ENCODE results near the gene NEURL1B.

The NEURL1B gene

GRCh38 chr5:172721455-172722326 is 80.6 kb downstream of the NEURL1B start:
- no peak overlapping the region for H3K4me3 ChIP-seq (ENCODE audit: low read length)
- no peaks in the 10 kb centered on the region for H3K9me3 ChIP-seq (ENCODE audit: insufficient read depth, low read depth, low read length)
- no peaks in the 10 kb centered on the region for H3K36me3 ChIP-seq (ENCODE audit: insufficient read depth, low read length)
- H3K4me1 ChIP-seq (ENCODE audit: insufficient read depth, low read length): no peaks in the 10 kb centered on the region
- 82% methylated on average over 17 of the region's 17 CpGs for WGBS
- peaks cover 36% of the 10 kb centered on the region for H3K27me3 ChIP-seq (ENCODE audit: insufficient read depth, low read length)
- H3K27ac ChIP-seq (ENCODE audit: low read depth, low read length): no peak overlapping the region
- H3K9ac ChIP-seq (ENCODE audit: low read depth, low read length): no peak overlapping the region; the same call in 1 of the 2 replicates

GRCh38 chr5:172722327-172722815 is 81.3 kb downstream of the NEURL1B start:
- H3K36me3 ChIP-seq (ENCODE audit: insufficient read depth, low read length): no peaks in the 10 kb centered on the region
- H3K27me3 ChIP-seq (ENCODE audit: insufficient read depth, low read length): peaks cover 31% of the 10 kb centered on the region
- no peaks in the 10 kb centered on the region for H3K4me1 ChIP-seq (ENCODE audit: insufficient read depth, low read length)
- no peak overlapping the region for H3K27ac ChIP-seq (ENCODE audit: low read depth, low read length)
- no peak overlapping the region for H3K9ac ChIP-seq (ENCODE audit: low read depth, low read length)
- WGBS: 68% methylated on average over 12 of the region's 12 CpGs
- no peak overlapping the region for H3K4me3 ChIP-seq (ENCODE audit: low read length)
- H3K9me3 ChIP-seq (ENCODE audit: insufficient read depth, low read depth, low read length): no peaks in the 10 kb centered on the region

- peaks cover 20% of the 10 kb centered on the region for H3K27me3 ChIP-seq (ENCODE audit: insufficient read depth, low read length)
- 91% methylated on average over 1 of the region's 2 CpGs for WGBS
- H3K9me3 ChIP-seq (ENCODE audit: insufficient read depth, low read depth, low read length): no peaks in the 10 kb centered on the region
- H3K4me1 ChIP-seq (ENCODE audit: insufficient read depth, low read length): no peaks in the 10 kb centered on the region
- no peak overlapping the region for H3K9ac ChIP-seq (ENCODE audit: low read depth, low read length)
- H3K27ac ChIP-seq (ENCODE audit: low read depth, low read length): no peak overlapping the region
- H3K36me3 ChIP-seq (ENCODE audit: insufficient read depth, low read length): no peaks in the 10 kb centered on the region
- H3K4me3 ChIP-seq (ENCODE audit: low read length): no peak overlapping the region
Measured at GRCh38 chr5:172723508-172723907, 82.4 kb downstream of the NEURL1B start.

- Histone ChIP-seq H3K4me3 (ENCODE audit: low read length) (no peak overlapping the region), H3K9me3 (ENCODE audit: insufficient read depth, low read depth, low read length) (no peaks in the 10 kb centered on the region), H3K4me1 (ENCODE audit: insufficient read depth, low read length) (no peaks in the 10 kb centered on the region), H3K9ac (ENCODE audit: low read depth, low read length) (no peak overlapping the region), H3K27ac (ENCODE audit: low read depth, low read length) (no peak overlapping the region), H3K27me3 (ENCODE audit: insufficient read depth, low read length) (peaks cover 10% of the 10 kb centered on the region; the same call in 1 of the 2 replicates), H3K36me3 (ENCODE audit: insufficient read depth, low read length) (no peaks in the 10 kb centered on the region)
- 86% methylated on average over 22 of the region's 22 CpGs for WGBS
Measured at GRCh38 chr5:172724242-172725183, 83.5 kb downstream of the NEURL1B start.

- Histone ChIP-seq H3K4me3 (ENCODE audit: low read length) (no peak overlapping the region), H3K4me1 (ENCODE audit: insufficient read depth, low read length) (no peaks in the 10 kb centered on the region), H3K27me3 (ENCODE audit: insufficient read depth, low read length) (peaks cover 4% of the 10 kb centered on the region; the same call in 1 of the 2 replicates), H3K27ac (ENCODE audit: low read depth, low read length) (no peak overlapping the region), H3K9me3 (ENCODE audit: insufficient read depth, low read depth, low read length) (no peaks in the 10 kb centered on the region), H3K36me3 (ENCODE audit: insufficient read depth, low read length) (no peaks in the 10 kb centered on the region), H3K9ac (ENCODE audit: low read depth, low read length) (no peak overlapping the region)
- WGBS: 96% methylated on average over 10 of the region's 10 CpGs
Measured at GRCh38 chr5:172725273-172725672, 84.2 kb downstream of the NEURL1B start.

GRCh38 chr5:172725785-172726184 is 84.7 kb downstream of the NEURL1B start:
- Histone ChIP-seq H3K9ac (ENCODE audit: low read depth, low read length) (no peak overlapping the region), H3K36me3 (ENCODE audit: insufficient read depth, low read length) (no peaks in the 10 kb centered on the region), H3K27ac (ENCODE audit: low read depth, low read length) (no peak overlapping the region), H3K4me1 (ENCODE audit: insufficient read depth, low read length) (no peaks in the 10 kb centered on the region), H3K27me3 (ENCODE audit: insufficient read depth, low read length) (peaks cover 4% of the 10 kb centered on the region; the same call in 1 of the 2 replicates), H3K9me3 (ENCODE audit: insufficient read depth, low read depth, low read length) (no peaks in the 10 kb centered on the region), H3K4me3 (ENCODE audit: low read length) (no peak overlapping the region)
- 87% methylated on average over 5 of the region's 5 CpGs for WGBS

- 94% methylated on average over 10 of the region's 11 CpGs for WGBS
- no peaks in the 10 kb centered on the region for H3K4me1 ChIP-seq (ENCODE audit: insufficient read depth, low read length)
- no peak overlapping the region for H3K27ac ChIP-seq (ENCODE audit: low read depth, low read length)
- no peaks in the 10 kb centered on the region for H3K9me3 ChIP-seq (ENCODE audit: insufficient read depth, low read depth, low read length)
- no peak overlapping the region for H3K9ac ChIP-seq (ENCODE audit: low read depth, low read length)
- H3K4me3 ChIP-seq (ENCODE audit: low read length): no peak overlapping the region
- peaks cover 4% of the 10 kb centered on the region; the same call in 1 of the 2 replicates for H3K27me3 ChIP-seq (ENCODE audit: insufficient read depth, low read length)
- no peaks in the 10 kb centered on the region for H3K36me3 ChIP-seq (ENCODE audit: insufficient read depth, low read length)
Measured at GRCh38 chr5:172726966-172727365, 85.9 kb downstream of the NEURL1B start.

- H3K4me1 ChIP-seq (ENCODE audit: insufficient read depth, low read length): no peaks in the 10 kb centered on the region
- H3K36me3 ChIP-seq (ENCODE audit: insufficient read depth, low read length): no peaks in the 10 kb centered on the region
- 90% methylated on average over 7 of the region's 7 CpGs for WGBS
- H3K27me3 ChIP-seq (ENCODE audit: insufficient read depth, low read length): peaks cover 4% of the 10 kb centered on the region; the same call in 1 of the 2 replicates
- H3K9ac ChIP-seq (ENCODE audit: low read depth, low read length): no peak overlapping the region
- no peaks in the 10 kb centered on the region for H3K9me3 ChIP-seq (ENCODE audit: insufficient read depth, low read depth, low read length)
- no peak overlapping the region for H3K27ac ChIP-seq (ENCODE audit: low read depth, low read length)
- no peak overlapping the region for H3K4me3 ChIP-seq (ENCODE audit: low read length)
Measured at GRCh38 chr5:172727551-172727950, 86.5 kb downstream of the NEURL1B start.

GRCh38 chr5:172728481-172729241 is 87.6 kb downstream of the NEURL1B start:
- Histone ChIP-seq H3K4me3 (ENCODE audit: low read length) (no peak overlapping the region), H3K36me3 (ENCODE audit: insufficient read depth, low read length) (no peaks in the 10 kb centered on the region), H3K27ac (ENCODE audit: low read depth, low read length) (no peak overlapping the region), H3K9ac (ENCODE audit: low read depth, low read length) (no peak overlapping the region), H3K9me3 (ENCODE audit: insufficient read depth, low read depth, low read length) (no peaks in the 10 kb centered on the region), H3K27me3 (ENCODE audit: insufficient read depth, low read length) (peaks cover 4% of the 10 kb centered on the region; the same call in 1 of the 2 replicates), H3K4me1 (ENCODE audit: insufficient read depth, low read length) (no peaks in the 10 kb centered on the region)
- WGBS: 86% methylated on average over 10 of the region's 10 CpGs

GRCh38 chr5:172729588-172729987 is 88.5 kb downstream of the NEURL1B start:
- Histone ChIP-seq H3K27me3 (ENCODE audit: insufficient read depth, low read length) (no peaks in the 10 kb centered on the region), H3K27ac (ENCODE audit: low read depth, low read length) (no peak overlapping the region), H3K4me3 (ENCODE audit: low read length) (no peak overlapping the region), H3K9ac (ENCODE audit: low read depth, low read length) (no peak overlapping the region), H3K36me3 (ENCODE audit: insufficient read depth, low read length) (no peaks in the 10 kb centered on the region), H3K9me3 (ENCODE audit: insufficient read depth, low read depth, low read length) (no peaks in the 10 kb centered on the region), H3K4me1 (ENCODE audit: insufficient read depth, low read length) (no peaks in the 10 kb centered on the region)
- 94% methylated on average over 13 of the region's 13 CpGs for WGBS

Measured in HUES64 (cell line).